HEK293T (cell line): ENCODE results near the gene SLC15A3.

Experiments
- ELF4 ChIP-seq: fragments of 450-650 bp; IDR thresholded peaks from 2 replicates; pipeline ENCODE4 v1.6.1; 2017; ENCODE audit warnings: antibody characterized with exemption
- FOXM1 ChIP-seq: fragments of 450-650 bp; IDR thresholded peaks from 2 replicates; pipeline ENCODE4 v1.6.1; 2017; ENCODE audit warnings: mild to moderate bottlenecking, borderline replicate concordance
- LEF1 ChIP-seq: fragments of 450-650 bp; IDR thresholded peaks from 2 replicates; pipeline ENCODE4 v1.6.1; 2017; ENCODE audit warnings: mild to moderate bottlenecking, borderline replicate concordance
- NFRKB ChIP-seq: fragments of 450-650 bp; IDR thresholded peaks from 2 replicates; pipeline ENCODE4 v1.6.1; 2016; ENCODE audit warnings: mild to moderate bottlenecking, moderate library complexity
- SP1 ChIP-seq: fragments of 450-650 bp; IDR thresholded peaks from 2 replicates; pipeline ENCODE4 v1.6.1; 2017

GRCh38 chr11:60905551-60906113 is 46.3 kb downstream of the SLC15A3 start:
- TF ChIP-seq FOXM1 (no peak), SP1 (no peak), ELF4 (no peak), LEF1 (no peak), NFRKB (no peak)
